ENCODE measurements around the gene OR6Y1. TPM values are rescaled to one million over a fixed set of nuclear protein-coding genes. Genes with fewer than 3 reads are reported as not detected.

Gene OR6Y1
- total RNA-seq, 4 donors from 2014 or later, result not detected

GRCh38 chr1:158570480-158570879, 16.3 kb upstream of the OR6Y1 start, which contains the start of gene OR6P1:
Gene OR6P1 (minus strand): TSS chr1:158570580. CDS start chr1:158563604, 6,976 bp downstream.
- TF ChIP-seq, protein P1, sequence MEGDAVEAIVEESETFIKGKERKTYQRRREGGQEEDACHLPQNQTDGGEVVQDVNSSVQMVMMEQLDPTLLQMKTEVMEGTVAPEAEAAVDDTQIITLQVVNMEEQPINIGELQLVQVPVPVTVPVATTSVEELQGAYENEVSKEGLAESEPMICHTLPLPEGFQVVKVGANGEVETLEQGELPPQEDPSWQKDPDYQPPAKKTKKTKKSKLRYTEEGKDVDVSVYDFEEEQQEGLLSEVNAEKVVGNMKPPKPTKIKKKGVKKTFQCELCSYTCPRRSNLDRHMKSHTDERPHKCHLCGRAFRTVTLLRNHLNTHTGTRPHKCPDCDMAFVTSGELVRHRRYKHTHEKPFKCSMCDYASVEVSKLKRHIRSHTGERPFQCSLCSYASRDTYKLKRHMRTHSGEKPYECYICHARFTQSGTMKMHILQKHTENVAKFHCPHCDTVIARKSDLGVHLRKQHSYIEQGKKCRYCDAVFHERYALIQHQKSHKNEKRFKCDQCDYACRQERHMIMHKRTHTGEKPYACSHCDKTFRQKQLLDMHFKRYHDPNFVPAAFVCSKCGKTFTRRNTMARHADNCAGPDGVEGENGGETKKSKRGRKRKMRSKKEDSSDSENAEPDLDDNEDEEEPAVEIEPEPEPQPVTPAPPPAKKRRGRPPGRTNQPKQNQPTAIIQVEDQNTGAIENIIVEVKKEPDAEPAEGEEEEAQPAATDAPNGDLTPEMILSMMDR (IDR thresholded peaks at IDR 0.05), result no peak
- no peak for ATAC-seq (ENCODE audit: low FRiP score)

GRCh38 chr1:158564608-158565007, 10.4 kb upstream of the OR6Y1 start:
- TF ChIP-seq, protein P1 (IDR thresholded peaks at IDR 0.05), result no peak
- ATAC-seq (ENCODE audit: low FRiP score) (no peak), DNase-seq (ENCODE audit: low spot score) (no peak)

More at GRCh38 chr1:158570480-158570879, 16.3 kb upstream of the OR6Y1 start, which contains the start of gene OR6P1:
- DNase-seq (ENCODE audit: low spot score), result no peak

- DNase-seq (ENCODE audit: low spot score) (no peak), ATAC-seq (ENCODE audit: low FRiP score) (no peak)
- TF ChIP-seq, protein P1 (IDR thresholded peaks at IDR 0.05), result no peak
These were observed 9.6 kb upstream of the OR6Y1 start for GRCh38 chr1:158563853-158564252.

GRCh38 chr1:158559696-158560095, 5.5 kb upstream of the OR6Y1 start:
- TF ChIP-seq, protein P1 (IDR thresholded peaks at IDR 0.05), result no peak
- no peak for ATAC-seq (ENCODE audit: low FRiP score)
- no peak for DNase-seq (ENCODE audit: low spot score)

- no peak for DNase-seq (ENCODE audit: low spot score)
- no peak for ATAC-seq (ENCODE audit: low FRiP score)
- TF ChIP-seq, protein P1 (IDR thresholded peaks at IDR 0.05), result no peak
These were observed 1.9 kb downstream of the OR6Y1 start for GRCh38 chr1:158552296-158552695.

- ATAC-seq (ENCODE audit: low FRiP score) (no peak), DNase-seq (ENCODE audit: low spot score) (no peak)
- TF ChIP-seq, protein P1 (IDR thresholded peaks at IDR 0.05), result no peak
These were observed 6.7 kb downstream of the OR6Y1 start for GRCh38 chr1:158547533-158547932.

DNA sequence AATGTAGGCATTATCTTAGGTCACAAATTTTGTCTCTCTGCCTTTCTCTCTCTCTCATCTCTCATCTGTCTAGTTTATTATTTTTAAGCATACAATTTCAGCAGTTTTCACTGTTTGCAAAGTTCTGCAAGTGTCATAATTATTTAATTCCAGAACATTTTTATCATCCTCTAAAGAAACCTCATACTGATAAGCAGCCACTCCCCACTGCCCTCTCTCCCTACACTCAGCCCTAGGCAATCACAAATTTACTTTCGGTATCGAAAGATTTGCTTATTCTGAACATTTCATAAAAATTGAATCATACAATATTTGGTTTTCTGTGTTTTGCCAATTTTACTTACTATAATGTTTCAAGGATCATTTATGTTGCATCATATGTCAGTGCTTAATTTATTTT, 16.6 kb downstream of the OR6Y1 start:
- DNase-seq (ENCODE audit: low spot score) (no peak), ATAC-seq (ENCODE audit: low FRiP score) (no peak)
- TF ChIP-seq, protein P1 (IDR thresholded peaks at IDR 0.05), result no peak
